Measurements from ENCODE around the gene ANKRD42. TPM values are rescaled to one million over a fixed set of nuclear protein-coding genes. Genes with fewer than 3 reads are reported as not detected.

Gene ANKRD42
- total and polyA plus RNA-seq, 2 of the 8 experiments (the other 6 are each of a cell fraction or from before 2014, with no cell fraction given) = 2.0 to 5.5 TPM

DNA sequence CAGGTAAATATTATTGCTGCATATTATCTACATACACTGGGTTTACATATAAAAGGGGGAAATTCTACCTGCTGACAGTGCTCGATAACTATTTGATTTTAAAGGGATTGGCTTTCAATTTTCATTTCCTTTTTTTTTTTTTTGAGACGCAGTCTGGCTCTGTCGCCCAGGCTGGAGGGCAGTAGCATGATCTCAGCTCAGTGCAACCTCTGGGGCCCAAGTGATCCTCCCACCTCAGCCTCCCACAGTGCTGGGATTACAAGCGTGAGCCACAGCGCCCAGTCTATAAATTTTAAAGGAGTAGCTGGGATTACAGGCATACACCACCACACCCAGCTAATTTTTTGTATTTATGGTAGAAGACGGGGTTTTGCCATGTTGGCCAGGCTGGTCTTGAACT is 39.7 kb upstream of the ANKRD42 start:
- no peak overlapping the region for H3K4ac ChIP-seq (replicated peaks; ENCODE audit: insufficient read length, low read depth, low read length)
- H3K27ac ChIP-seq (ENCODE audit: low read depth, low read length) = no peak overlapping the region
- 89% methylated on average over 6 of the region's 6 CpGs; no CpG with 5 or more reads in 1 of the 2 experiments for WGBS, 2 experiments (ENCODE audit: extremely low coverage in 1 of 2, insufficient coverage in 1 of 2, insufficient read length in 1 of 2, insufficient replicate concordance in 2 of 2, low coverage in 1 of 2, low lambda C conversion rate in 2 of 2, missing lambda C conversion rate in 1 of 2)
- no peak overlapping the region for H2AFZ ChIP-seq (ENCODE audit: low read length)
- FAIRE-seq = no peak
- no peak overlapping the region for H3K23ac ChIP-seq (ENCODE audit: insufficient read length)
- H4K5ac ChIP-seq (ENCODE audit: insufficient read length, low read depth, low read length) = no peak overlapping the region
- no peak overlapping the region for H3K18ac ChIP-seq (ENCODE audit: extremely low read depth, low read length)
- H2BK15ac ChIP-seq (ENCODE audit: low read length) = no peak overlapping the region
- no peak overlapping the region for H3K56ac ChIP-seq (replicated peaks; ENCODE audit: insufficient read length, low read depth, low read length)
- no peak overlapping the region for H2BK12ac ChIP-seq (ENCODE audit: low read depth, low read length)
- no peak for DNase-seq (ENCODE audit: low read depth in 1 of 2, low spot score in 2 of 2)
- H2AK5ac ChIP-seq (ENCODE audit: low read depth, low read length) = no peak overlapping the region
- ChIA-PET POLR2A (ENCODE audit: partially characterized antibody) (no interaction called here), CTCF (ENCODE audit: partially characterized antibody) (interaction anchor here (0.7 kb wide), 1 partner anchor 230 kb away, joined by 3 read pairs; no protein-coding TSS in a partner anchor)
- no peak overlapping the region for H3K4me3 ChIP-seq (ENCODE audit: extremely low read depth in 1 of 4, insufficient read depth in 2 of 4, low read depth in 3 of 4, low read length in 4 of 4)
- H3K4me1 ChIP-seq (replicated peaks in 1 of 4; ENCODE audit: control insufficient read depth in 3 of 4, insufficient read depth in 4 of 4, low read length in 3 of 4) = no peaks in the 10 kb centered on the region
- H3K9me3 ChIP-seq (ENCODE audit: insufficient read depth in 2 of 2, low read depth in 1 of 2, low read length in 1 of 2) = no peaks in the 10 kb centered on the region
- no peak overlapping the region for H4K8ac ChIP-seq (ENCODE audit: extremely low read depth, insufficient read depth, low read length)
- no peak overlapping the region for H3K9ac ChIP-seq (replicated peaks in 1 of 4; ENCODE audit: extremely low read depth in 1 of 4, low read depth in 3 of 4, low read length in 3 of 4)
- H3K79me2 ChIP-seq (ENCODE audit: control insufficient read depth in 1 of 2, insufficient read depth in 2 of 2, low read length in 2 of 2) = peaks cover 12 to 18% of the 10 kb centered on the region in 2 experiments
- H3K4me2 ChIP-seq (ENCODE audit: insufficient read depth in 1 of 2, low read depth in 2 of 2, low read length in 2 of 2) = no peak overlapping the region
- H2BK5ac ChIP-seq (ENCODE audit: low read depth, low read length) = no peak overlapping the region
- H2BK20ac ChIP-seq (ENCODE audit: low read length) = no peak overlapping the region
- H3K79me1 ChIP-seq (ENCODE audit: low read depth, low read length) = no peaks in the 10 kb centered on the region
- H3K36me3 ChIP-seq (ENCODE audit: control insufficient read depth in 2 of 4, insufficient read depth in 4 of 4, low read length in 3 of 4) = peaks cover 0 to 5% (median 0%) of the 10 kb centered on the region in 4 experiments; a peak in 1 of 8 replicates
- H2BK120ac ChIP-seq (replicated peaks; ENCODE audit: low read depth, low read length) = no peak overlapping the region
- H3K14ac ChIP-seq (ENCODE audit: insufficient read length) = no peak overlapping the region
- H3K27me3 ChIP-seq (replicated peaks in 1 of 4; ENCODE audit: control insufficient read depth in 3 of 4, extremely low read depth in 1 of 4, insufficient read depth in 3 of 4, low read length in 3 of 4) = no peaks in the 10 kb centered on the region
- peaks cover 3 to 4% of the 10 kb centered on the region in 2 experiments for H4K20me1 ChIP-seq (replicated peaks in 1 of 2; ENCODE audit: control insufficient read depth in 1 of 2, insufficient read depth in 2 of 2, low read length in 2 of 2)
- peaks cover 3% of the 10 kb centered on the region; the same call in 1 of the 2 replicates for H3K23me2 ChIP-seq (ENCODE audit: low read depth, low read length)
- H4K91ac ChIP-seq (replicated peaks; ENCODE audit: insufficient read length, low read length) = no peak overlapping the region
- TF ChIP-seq ZNF274 (IDR thresholded peaks at IDR 0.05; ENCODE audit: borderline replicate concordance, extremely low read depth, low read length) = no peak
- no peak for TF ChIP-seq SP1 (IDR thresholded peaks at IDR 0.05; ENCODE audit: low read depth, low read length)
- TF ChIP-seq PHF8 (conservative IDR thresholded peaks at IDR 0.05; ENCODE audit: low read depth, low read length) = no peak
- no peak for TF ChIP-seq HDAC2 (IDR thresholded peaks at IDR 0.05; ENCODE audit: borderline replicate concordance in 1 of 2, low read depth in 2 of 2, low read length in 2 of 2)
- no peak for TF ChIP-seq YY1 (IDR thresholded peaks at IDR 0.05; ENCODE audit: low read depth, low read length)
- no peak for TF ChIP-seq FOSL1 (IDR thresholded peaks at IDR 0.05; ENCODE audit: insufficient read depth, low read depth, low read length)
- no peak for TF ChIP-seq GTF2F1 (IDR thresholded peaks at IDR 0.05; ENCODE audit: borderline replicate concordance, low read depth, low read length)
- TF ChIP-seq MAFK (IDR thresholded peaks at IDR 0.05; ENCODE audit: low read depth, low read length) = no peak

Data from H1 (cell line).